Retina (tissue), 1 donor: Measurements from ENCODE around the gene P2RY6.

ENCODE experiments used
- DNase-seq: peaks from one replicate; pipeline ENCODE4 v3.0.0-alpha.2; 2016

P2RY6 gene

GRCh38 chr11:73320763-73321603 lies 48.8 kb downstream of the P2RY6 start:
- DNase-seq = no peak

GRCh38 chr11:73321604-73322381 lies 49.7 kb downstream of the P2RY6 start:
- DNase-seq = no peak

GRCh38 chr11:73322382-73323306 lies 50.5 kb downstream of the P2RY6 start:
- DNase-seq = no peak

GRCh38 chr11:73323464-73323863 lies 51.3 kb downstream of the P2RY6 start:
- no peak for DNase-seq

GRCh38 chr11:73324116-73324515 lies 52.0 kb downstream of the P2RY6 start:
- no peak for DNase-seq

- no peak for DNase-seq
Measured at GRCh38 chr11:73324665-73325035, 52.5 kb downstream of the P2RY6 start.

GRCh38 chr11:73325036-73325981 lies 53.2 kb downstream of the P2RY6 start:
- no peak for DNase-seq

GRCh38 chr11:73326929-73327811 lies 55.0 kb downstream of the P2RY6 start:
- DNase-seq = no peak

GRCh38 chr11:73327812-73328364 lies 55.8 kb downstream of the P2RY6 start:
- DNase-seq = no peak

- DNase-seq = no peak
Measured at GRCh38 chr11:73330569-73331093, 58.5 kb downstream of the P2RY6 start.

GRCh38 chr11:73331138-73331916 lies 59.2 kb downstream of the P2RY6 start:
- DNase-seq = no peak

GRCh38 chr11:73333173-73333572 lies 61.0 kb downstream of the P2RY6 start:
- DNase-seq = no peak

GRCh38 chr11:73333640-73334383 lies 61.7 kb downstream of the P2RY6 start:
- no peak for DNase-seq

GRCh38 chr11:73334384-73335203 lies 62.5 kb downstream of the P2RY6 start:
- DNase-seq = no peak

- peak; percentile 91 for DNase-seq
Measured at GRCh38 chr11:73335204-73335923, 63.2 kb downstream of the P2RY6 start.

GRCh38 chr11:73337846-73338245 lies 65.7 kb downstream of the P2RY6 start:
- no peak for DNase-seq

- no peak for DNase-seq
Measured at GRCh38 chr11:73338279-73338678, 66.1 kb downstream of the P2RY6 start.
